ENCODE results near the gene TBC1D32. TPM values are rescaled to one million over a fixed set of nuclear protein-coding genes. Genes with fewer than 3 reads are reported as not detected.

The TBC1D32 gene
- total RNA-seq, 2 donors from 2014 or later: 4.3 to 5.5 TPM

- H3K27ac ChIP-seq: no peak overlapping the region
- H3K4me1 ChIP-seq: no peaks in the 10 kb centered on the region
- H3K36me3 ChIP-seq: no peaks in the 10 kb centered on the region
- TF ChIP-seq CTCF (IDR thresholded peaks at IDR 0.05): no peak
- DNase-seq (ENCODE audit: low spot score): no peak
- no peaks in the 10 kb centered on the region for H3K9me3 ChIP-seq
- H3K27me3 ChIP-seq: no peaks in the 10 kb centered on the region
- no peak overlapping the region for H3K4me3 ChIP-seq
These were observed 293.4 kb downstream of the TBC1D32 start for GRCh38 chr6:121040831-121041230.

GRCh38 chr6:121033091-121033490, 301.2 kb downstream of the TBC1D32 start:
- H3K36me3 ChIP-seq: no peaks in the 10 kb centered on the region
- no peak for TF ChIP-seq CTCF (IDR thresholded peaks at IDR 0.05)
- no peaks in the 10 kb centered on the region for H3K9me3 ChIP-seq
- DNase-seq (ENCODE audit: low spot score): no peak
- no peak overlapping the region for H3K4me3 ChIP-seq
- no peaks in the 10 kb centered on the region for H3K27me3 ChIP-seq
- H3K27ac ChIP-seq: no peak overlapping the region
- no peaks in the 10 kb centered on the region for H3K4me1 ChIP-seq

- no peaks in the 10 kb centered on the region for H3K27me3 ChIP-seq
- no peaks in the 10 kb centered on the region for H3K36me3 ChIP-seq
- H3K9me3 ChIP-seq: no peaks in the 10 kb centered on the region
- TF ChIP-seq CTCF (IDR thresholded peaks at IDR 0.05): no peak
- DNase-seq (ENCODE audit: low spot score): no peak
- H3K27ac ChIP-seq: no peak overlapping the region
- H3K4me3 ChIP-seq: no peak overlapping the region
- no peaks in the 10 kb centered on the region for H3K4me1 ChIP-seq
These were observed 301.8 kb downstream of the TBC1D32 start for GRCh38 chr6:121032268-121033006.

Other genes starting within 250 kb of the TBC1D32 start
- 100 to 1,000 TPM; 122 to 235 TPM for gene GJA1, start 101.2 kb upstream of the TBC1D32 start, total RNA-seq